ENCODE measurements around the gene KIF18A.

GRCh38 chr11:28139841-28140415 lies 32.0 kb upstream of the KIF18A start:
- no peak for TF ChIP-seq CTCF (IDR thresholded peaks at IDR 0.05)
- TF ChIP-seq POLR2A (IDR thresholded peaks at IDR 0.05): no peak
